ENCODE results near the gene GREB1. TPM values are rescaled to one million over a fixed set of nuclear protein-coding genes. Genes with fewer than 3 reads are reported as not detected.

Gene GREB1
- total RNA-seq, 1 donor, result under 0.01 TPM

GRCh38 chr2:11492720-11493119 is 41.1 kb upstream of the GREB1 start:
- no peak overlapping the region for H3K4me3 ChIP-seq (ENCODE audit: low read depth, low read length)
- no peak for TF ChIP-seq CTCF (IDR thresholded peaks at IDR 0.05; ENCODE audit: insufficient read depth, low read depth, low read length)
- DNase-seq (ENCODE audit: low read depth), result no peak

- TF ChIP-seq CTCF (IDR thresholded peaks at IDR 0.05; ENCODE audit: insufficient read depth, low read depth, low read length), result no peak
- DNase-seq (ENCODE audit: low read depth), result no peak
- no peak overlapping the region for H3K4me3 ChIP-seq (ENCODE audit: low read depth, low read length)
These were observed 40.6 kb upstream of the GREB1 start for GRCh38 chr2:11493282-11493681.

- no peak overlapping the region for H3K4me3 ChIP-seq (ENCODE audit: low read depth, low read length)
- no peak for DNase-seq (ENCODE audit: low read depth)
- no peak for TF ChIP-seq CTCF (IDR thresholded peaks at IDR 0.05; ENCODE audit: insufficient read depth, low read depth, low read length)
These were observed 39.5 kb upstream of the GREB1 start for GRCh38 chr2:11494310-11494709.

GRCh38 chr2:11495844-11496681 is 37.8 kb upstream of the GREB1 start:
- H3K4me3 ChIP-seq (ENCODE audit: low read depth, low read length), result no peak overlapping the region
- TF ChIP-seq CTCF (IDR thresholded peaks at IDR 0.05; ENCODE audit: insufficient read depth, low read depth, low read length), result no peak
- DNase-seq (ENCODE audit: low read depth), result no peak

- no peak overlapping the region for H3K4me3 ChIP-seq (ENCODE audit: low read depth, low read length)
- no peak for DNase-seq (ENCODE audit: low read depth)
- no peak for TF ChIP-seq CTCF (IDR thresholded peaks at IDR 0.05; ENCODE audit: insufficient read depth, low read depth, low read length)
These were observed 35.3 kb upstream of the GREB1 start for GRCh38 chr2:11498543-11499034.

- H3K4me3 ChIP-seq (ENCODE audit: low read depth, low read length), result no peak overlapping the region
- TF ChIP-seq CTCF (IDR thresholded peaks at IDR 0.05; ENCODE audit: insufficient read depth, low read depth, low read length), result no peak
- DNase-seq (ENCODE audit: low read depth), result no peak
These were observed 34.6 kb upstream of the GREB1 start for GRCh38 chr2:11499081-11499743.
